Upper lobe of right lung (tissue), 1 donor: Measurements from ENCODE around the gene TEX14. TPM values are rescaled to one million over a fixed set of nuclear protein-coding genes. Genes with fewer than 3 reads are reported as not detected.

Experiments used
- ATAC-seq: fragments of 200-7000 bp; cut with Tn5 transposase; one replicate; pipeline ENCODE4 v1.9.1; 2020; ENCODE audit warnings: mild to moderate bottlenecking, moderate library complexity
- DNase-seq: peaks from one replicate; pipeline ENCODE4 v3.0.0-alpha.2; 2020
- H3K27ac ChIP-seq: fragments of 200-600 bp; one replicate; pipeline ENCODE4 v1.8.0; 2022
- H3K27me3 ChIP-seq: fragments of 200-600 bp; one replicate; pipeline ENCODE4 v1.8.0; 2022; ENCODE audit warnings: mild to moderate bottlenecking
- H3K36me3 ChIP-seq: fragments of 200-600 bp; one replicate; pipeline ENCODE4 v1.8.0; 2022
- H3K4me1 ChIP-seq: fragments of 200-600 bp; one replicate; pipeline ENCODE4 v1.8.0; 2022
- H3K4me3 ChIP-seq: fragments of 200-600 bp; one replicate; pipeline ENCODE4 v1.8.0; 2022; ENCODE audit warnings: mild to moderate bottlenecking
- H3K9me3 ChIP-seq: fragments of 200-600 bp; one replicate; pipeline ENCODE4 v1.8.0; 2022
- CTCF ChIP-seq: fragments of 200-600 bp; IDR thresholded peaks from one replicate; pipeline ENCODE4 v1.8.0; 2022; ENCODE audit warnings: antibody characterized with exemption
- intact Hi-C: fragments of 100-400 bp; cut with DNase I; formaldehyde crosslinking; loops from one replicate; pipeline ENCODE4 v1.11.0; 2022
- total RNA-seq: library from RNA; stranded (reverse); fragmentation: NEBNext Ultra II Directional; extraction: Animal tissue kit (Norgen Biotek cat#: 25700); gene quantifications from one replicate; pipeline ENCODE4 v1.2.1, GENCODE V29; 2021
- donor health status: DM: no; HTN: yes; CAD: no; lungs with severe emphysema.

TEX14 gene
- total RNA-seq, 1 donor from 2014 or later = 1.3 TPM

GRCh38 chr17:58677194-58677880 lies 14.5 kb downstream of the TEX14 start:
- no peak for ATAC-seq
- H3K27ac ChIP-seq = no peak overlapping the region

DNA sequence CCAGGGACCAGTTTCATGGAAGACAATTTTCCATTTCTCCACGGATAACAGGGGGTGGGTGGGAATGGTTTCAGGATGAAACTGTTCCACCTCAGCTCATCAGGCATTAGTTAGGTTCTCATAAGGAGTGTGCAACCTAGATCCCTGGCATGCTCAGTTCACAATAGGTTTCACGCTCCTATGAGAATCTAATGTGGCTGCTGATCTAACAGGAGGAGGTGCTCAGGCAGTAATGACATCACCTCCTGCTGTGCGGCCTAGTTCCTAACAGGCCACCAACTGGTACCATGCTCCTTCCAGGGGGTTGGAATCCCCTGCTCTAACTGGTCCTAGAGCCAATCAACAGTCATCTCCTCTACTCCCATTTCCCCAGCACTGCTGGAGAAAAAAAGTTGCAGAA lies 19.9 kb downstream of the TEX14 start:
- DNase-seq = no peak
- Histone ChIP-seq H3K4me1 (no peaks in the 10 kb centered on the region), H3K27me3 (no peaks in the 10 kb centered on the region), H3K36me3 (no peaks in the 10 kb centered on the region), H3K4me3 (no peak overlapping the region), H3K27ac (no peak overlapping the region), H3K9me3 (no peaks in the 10 kb centered on the region)
- intact Hi-C loops = no loop called here
- no peak for TF ChIP-seq CTCF
- ATAC-seq = no peak

More at GRCh38 chr17:58677194-58677880, 14.5 kb downstream of the TEX14 start:
- Histone ChIP-seq H3K9me3 (no peaks in the 10 kb centered on the region), H3K27me3 (no peaks in the 10 kb centered on the region), H3K4me1 (no peaks in the 10 kb centered on the region), H3K36me3 (no peaks in the 10 kb centered on the region), H3K4me3 (no peak overlapping the region)
- no peak for DNase-seq
- intact Hi-C loops = no loop called here
- no peak for TF ChIP-seq CTCF

- intact Hi-C loops = no loop called here
- H3K27ac ChIP-seq = no peak overlapping the region
- H3K36me3 ChIP-seq = no peaks in the 10 kb centered on the region
- no peaks in the 10 kb centered on the region for H3K27me3 ChIP-seq
- TF ChIP-seq CTCF = no peak
- ATAC-seq (no peak), DNase-seq (no peak)
- no peak overlapping the region for H3K4me3 ChIP-seq
- peaks cover 3% of the 10 kb centered on the region for H3K4me1 ChIP-seq
- H3K9me3 ChIP-seq = no peaks in the 10 kb centered on the region
Observed at GRCh38 chr17:58669853-58670252, 22.0 kb downstream of the TEX14 start.

- ATAC-seq = no peak
- no peak overlapping the region for H3K27ac ChIP-seq
- H3K4me1 ChIP-seq = peaks cover 3% of the 10 kb centered on the region
- no peaks in the 10 kb centered on the region for H3K27me3 ChIP-seq
- no peaks in the 10 kb centered on the region for H3K9me3 ChIP-seq
- no peaks in the 10 kb centered on the region for H3K36me3 ChIP-seq
- intact Hi-C loops = no loop called here
- no peak overlapping the region for H3K4me3 ChIP-seq
- no peak for TF ChIP-seq CTCF
- no peak for DNase-seq
Observed at GRCh38 chr17:58668598-58668935, 23.3 kb downstream of the TEX14 start.

GRCh38 chr17:58667934-58668597 lies 23.8 kb downstream of the TEX14 start:
- peaks cover 3% of the 10 kb centered on the region for H3K4me1 ChIP-seq
- TF ChIP-seq CTCF = no peak
- H3K36me3 ChIP-seq = no peaks in the 10 kb centered on the region
- no peak overlapping the region for H3K4me3 ChIP-seq
- H3K27me3 ChIP-seq = no peaks in the 10 kb centered on the region
- H3K27ac ChIP-seq = no peak overlapping the region
- ATAC-seq = no peak
- intact Hi-C loops = no loop called here
- H3K9me3 ChIP-seq = no peaks in the 10 kb centered on the region
- DNase-seq = no peak
